BE2C (cell line): ENCODE data around the gene MT1F.
"Not testable (repeated sequence)": the region's sequence is repeated elsewhere in the genome, so short reads cannot be mapped to it uniquely, and the experiment has no call there.

ENCODE experiments used
- DNase-seq: peaks from one replicate; pipeline ENCODE4 v3.0.0-alpha.2; 2020
- H3K27me3 ChIP-seq: fragments of 250-450 bp; sonication (Bioruptor Pico); 2 replicates; pipeline ENCODE4 v1.5.1; 2020; ENCODE audit warnings: mild to moderate bottlenecking
- H3K36me3 ChIP-seq: fragments of 250-450 bp; sonication (Bioruptor Pico); 2 replicates; pipeline ENCODE4 v1.5.1; 2020; ENCODE audit warnings: mild to moderate bottlenecking
- H3K4me1 ChIP-seq: fragments of 250-450 bp; sonication (Bioruptor Pico); 2 replicates; pipeline ENCODE4 v1.5.1; 2020
- H3K4me3 ChIP-seq: 2 replicates; pipeline ENCODE4 v1.5.1; 2011; ENCODE audit warnings: low read depth, low read length
- H3K9me3 ChIP-seq: fragments of 250-450 bp; sonication (Bioruptor Pico); 2 replicates; pipeline ENCODE4 v1.5.1; 2020
- CTCF ChIP-seq: IDR thresholded peaks from 2 replicates; pipeline ENCODE4 v1.5.1; 2012; ENCODE audit warnings: mild to moderate bottlenecking, low read depth, low read length

The MT1F gene

GRCh38 chr16:56672761-56673536, 15.2 kb downstream of the MT1F start:
- no peaks in the 10 kb centered on the region for H3K36me3 ChIP-seq
- DNase-seq, result no peak
- no peak for TF ChIP-seq CTCF
- no peaks in the 10 kb centered on the region for H3K4me1 ChIP-seq
- H3K9me3 ChIP-seq, result no peaks in the 10 kb centered on the region
- H3K4me3 ChIP-seq, result no peak overlapping the region
- peaks cover 50% of the 10 kb centered on the region for H3K27me3 ChIP-seq

- Histone ChIP-seq H3K4me3 (no peak overlapping the region), H3K27me3 (peaks cover 40% of the 10 kb centered on the region), H3K36me3 (no peaks in the 10 kb centered on the region), H3K9me3 (no peaks in the 10 kb centered on the region), H3K4me1 (no peaks in the 10 kb centered on the region)
- no peak for DNase-seq
- TF ChIP-seq CTCF, result peak; percentile 60
These were observed 16.2 kb downstream of the MT1F start for GRCh38 chr16:56673921-56674320.

GRCh38 chr16:56674570-56674969, 16.8 kb downstream of the MT1F start:
- H3K4me1 ChIP-seq, H3K36me3 ChIP-seq, DNase-seq, H3K9me3 ChIP-seq, H3K4me3 ChIP-seq: not testable (repeated sequence)
- peaks cover 33% of the 10 kb centered on the region for H3K27me3 ChIP-seq

GRCh38 chr16:56675685-56676210, 18.0 kb downstream of the MT1F start:
- H3K27me3 ChIP-seq, result peaks cover 22% of the 10 kb centered on the region
- TF ChIP-seq CTCF, result no peak
- no peak overlapping the region for H3K4me3 ChIP-seq
- no peaks in the 10 kb centered on the region for H3K9me3 ChIP-seq
- DNase-seq, result no peak
- no peaks in the 10 kb centered on the region for H3K36me3 ChIP-seq
- H3K4me1 ChIP-seq, result no peaks in the 10 kb centered on the region

- H3K4me1 ChIP-seq, result no peaks in the 10 kb centered on the region
- no peak for DNase-seq
- peaks cover 7% of the 10 kb centered on the region; the same call in 1 of the 2 replicates for H3K27me3 ChIP-seq
These were observed 19.7 kb downstream of the MT1F start for GRCh38 chr16:56677474-56677873.

GRCh38 chr16:56679078-56679730, 21.4 kb downstream of the MT1F start:
- no peak for TF ChIP-seq CTCF
- no peaks in the 10 kb centered on the region for H3K36me3 ChIP-seq
- H3K9me3 ChIP-seq, result no peaks in the 10 kb centered on the region
- no peak for DNase-seq
- H3K4me1 ChIP-seq, result no peaks in the 10 kb centered on the region
- no peak overlapping the region for H3K4me3 ChIP-seq
- no peaks in the 10 kb centered on the region for H3K27me3 ChIP-seq

More at GRCh38 chr16:56677474-56677873, 19.7 kb downstream of the MT1F start:
- TF ChIP-seq CTCF, result no peak
- Histone ChIP-seq H3K36me3 (no peaks in the 10 kb centered on the region), H3K4me3 (no peak overlapping the region), H3K9me3 (no peaks in the 10 kb centered on the region)
